Measurements from ENCODE around the gene POLR3F.

GRCh38 chr20:18477821-18478220 is 10.6 kb downstream of the POLR3F start:
- TF ChIP-seq CTCF (IDR thresholded peaks at IDR 0.05) (no peak), POLR2A (IDR thresholded peaks at IDR 0.05) (no peak)

Data from uterus (tissue), 2 donors.